ENCODE data around the gene EFCAB11. TPM values are rescaled to one million over a fixed set of nuclear protein-coding genes. Genes with fewer than 3 reads are reported as not detected.
"Not testable (repeated sequence)": the region's sequence is repeated elsewhere in the genome, so short reads cannot be mapped to it uniquely, and the experiment has no call there.

EFCAB11 gene
- total RNA-seq, 1 donor from 2014 or later, result 3.6 TPM

DNA sequence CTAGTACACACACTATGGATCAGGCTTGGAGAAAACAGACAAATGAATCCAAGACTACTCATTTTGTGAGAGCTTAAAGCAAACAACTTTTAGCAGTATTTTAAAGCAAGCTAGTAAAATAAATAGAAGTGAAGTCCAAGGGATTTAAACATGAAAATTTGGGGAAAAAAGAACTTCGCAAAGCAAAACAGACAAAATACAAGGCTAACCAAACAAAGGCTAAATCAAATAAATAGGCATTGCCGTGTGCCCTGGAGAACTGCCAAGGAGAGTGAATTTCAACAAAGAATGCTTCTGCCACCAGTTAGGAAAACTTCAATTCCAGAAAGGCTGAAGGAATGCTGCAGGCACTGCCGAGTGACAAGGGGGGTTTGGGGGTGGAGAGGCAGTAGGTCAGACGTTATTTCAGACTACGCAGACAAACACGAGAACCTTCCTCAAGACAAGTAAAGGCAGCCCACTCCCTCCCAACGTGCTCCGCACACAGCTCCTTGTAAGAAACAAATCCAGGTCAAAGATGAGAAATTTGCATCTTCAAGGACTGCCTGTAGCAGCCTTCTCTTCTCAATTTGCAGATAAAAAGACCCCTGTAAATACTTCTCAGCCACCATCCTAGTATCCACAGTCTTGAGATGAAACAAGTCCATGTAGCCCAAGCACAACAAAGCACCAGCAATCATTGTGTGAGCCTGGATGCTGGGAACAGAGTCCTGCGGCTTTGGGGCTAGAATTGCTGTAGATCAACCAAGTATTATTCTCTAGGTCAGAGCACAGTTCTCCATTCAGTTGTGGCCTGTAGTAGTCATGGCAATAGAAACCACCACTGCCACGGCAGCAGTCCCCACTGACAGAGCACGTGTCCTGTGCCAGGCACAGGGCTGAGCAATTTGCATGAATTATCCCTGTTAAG is 43.3 kb downstream of the EFCAB11 start:
- no peak for DNase-seq (ENCODE audit: low read depth, low spot score)

DNA sequence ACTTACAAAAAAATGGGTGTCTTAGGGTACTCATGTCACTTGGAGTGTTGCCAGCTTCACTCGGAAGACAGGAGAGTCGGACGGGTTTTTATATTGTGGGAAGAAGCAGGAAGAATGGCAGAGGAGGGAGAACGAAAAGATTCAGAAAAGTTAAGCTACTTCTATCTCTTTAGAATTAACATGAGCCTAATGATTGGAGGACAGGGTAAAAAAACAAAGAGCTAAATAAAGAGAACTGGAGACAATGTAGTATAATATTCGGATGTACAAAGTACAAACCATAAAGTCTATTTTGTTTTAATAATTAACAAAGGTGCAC is 43.9 kb downstream of the EFCAB11 start:
- no peak for DNase-seq (ENCODE audit: low read depth, low spot score)

- no peak for DNase-seq (ENCODE audit: low read depth, low spot score)
Observed at GRCh38 chr14:89909586-89909985, 44.9 kb downstream of the EFCAB11 start.

DNA sequence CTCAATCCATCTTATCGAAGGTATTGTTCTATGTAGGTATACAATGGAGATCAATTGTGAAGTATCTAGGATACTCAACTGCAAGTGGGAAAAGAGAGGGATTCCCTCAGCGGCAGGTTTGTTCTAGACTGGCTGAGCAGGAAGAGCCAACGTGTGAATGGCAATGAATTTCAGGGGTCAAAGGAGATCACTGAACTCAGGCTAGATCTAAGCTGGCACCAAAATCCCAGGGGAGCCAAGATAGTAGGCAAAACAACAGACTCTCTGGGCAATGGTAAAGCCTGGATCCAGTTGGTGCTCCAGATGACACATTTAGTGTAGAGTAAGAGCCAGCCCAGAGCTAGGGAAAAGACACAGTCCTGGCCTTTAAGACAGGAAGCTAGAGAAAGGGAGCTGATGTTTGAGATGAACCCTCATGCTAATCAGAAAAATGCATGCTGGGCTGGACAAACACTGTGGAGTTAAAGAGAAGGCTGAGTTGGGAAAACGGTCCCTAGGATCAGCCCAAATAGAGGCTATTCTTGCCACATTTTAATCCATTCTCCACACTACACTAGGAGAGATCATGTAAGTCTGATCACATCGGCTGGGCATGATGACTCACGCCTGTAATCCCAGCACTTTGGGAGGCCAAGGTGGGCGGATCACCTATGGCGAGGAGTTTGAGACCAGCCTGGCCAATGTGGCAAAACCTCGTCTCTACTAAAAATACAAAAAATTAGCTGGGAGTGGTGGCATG is 45.6 kb downstream of the EFCAB11 start:
- no peak for DNase-seq (ENCODE audit: low read depth, low spot score)

- DNase-seq (ENCODE audit: low read depth, low spot score), result no peak
Observed at GRCh38 chr14:89907655-89908054, 46.9 kb downstream of the EFCAB11 start.

DNA sequence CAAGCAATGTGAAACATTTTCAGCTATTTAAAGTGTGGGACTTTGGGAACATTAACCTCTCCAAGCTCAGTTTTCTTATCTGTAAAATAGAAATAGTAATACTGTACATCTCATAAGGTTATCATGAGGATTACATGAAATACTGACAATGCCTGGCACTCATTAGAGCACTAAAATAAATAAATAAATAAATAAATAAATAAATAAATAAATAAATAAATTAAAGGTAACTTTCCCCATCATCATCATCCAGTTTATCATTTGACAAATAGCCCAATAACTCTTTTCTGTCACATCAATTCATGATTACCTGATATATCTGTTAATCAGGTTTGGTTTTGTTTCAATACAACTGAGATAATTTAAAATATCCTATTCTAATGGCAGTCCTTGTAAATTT is 48.5 kb downstream of the EFCAB11 start:
- no peak for DNase-seq (ENCODE audit: low read depth, low spot score)

GRCh38 chr14:89903340-89903952 is 51.1 kb downstream of the EFCAB11 start:
- no peak for DNase-seq (ENCODE audit: low read depth, low spot score)

DNA sequence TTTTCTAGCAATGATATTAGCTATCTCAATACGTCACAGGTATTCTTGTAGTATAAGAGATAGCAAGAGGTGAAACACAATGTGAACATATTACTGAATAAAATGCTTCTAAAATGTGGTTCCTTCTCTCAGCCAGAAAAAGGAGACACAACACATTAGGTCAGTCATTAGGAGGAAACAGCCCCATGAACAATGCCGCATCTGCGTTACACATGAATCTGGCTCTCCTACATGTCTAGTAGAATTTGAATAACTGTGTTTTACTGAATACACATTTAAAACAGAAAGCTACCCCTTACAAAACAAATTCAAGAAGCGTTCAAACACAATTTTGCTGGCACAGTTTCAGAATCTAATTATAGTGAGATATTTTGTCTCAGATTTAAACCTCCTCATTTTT is 51.6 kb downstream of the EFCAB11 start:
- DNase-seq (ENCODE audit: low read depth, low spot score), result no peak

GRCh38 chr14:89900802-89901201 is 53.7 kb downstream of the EFCAB11 start:
- no peak for DNase-seq (ENCODE audit: low read depth, low spot score)

DNA sequence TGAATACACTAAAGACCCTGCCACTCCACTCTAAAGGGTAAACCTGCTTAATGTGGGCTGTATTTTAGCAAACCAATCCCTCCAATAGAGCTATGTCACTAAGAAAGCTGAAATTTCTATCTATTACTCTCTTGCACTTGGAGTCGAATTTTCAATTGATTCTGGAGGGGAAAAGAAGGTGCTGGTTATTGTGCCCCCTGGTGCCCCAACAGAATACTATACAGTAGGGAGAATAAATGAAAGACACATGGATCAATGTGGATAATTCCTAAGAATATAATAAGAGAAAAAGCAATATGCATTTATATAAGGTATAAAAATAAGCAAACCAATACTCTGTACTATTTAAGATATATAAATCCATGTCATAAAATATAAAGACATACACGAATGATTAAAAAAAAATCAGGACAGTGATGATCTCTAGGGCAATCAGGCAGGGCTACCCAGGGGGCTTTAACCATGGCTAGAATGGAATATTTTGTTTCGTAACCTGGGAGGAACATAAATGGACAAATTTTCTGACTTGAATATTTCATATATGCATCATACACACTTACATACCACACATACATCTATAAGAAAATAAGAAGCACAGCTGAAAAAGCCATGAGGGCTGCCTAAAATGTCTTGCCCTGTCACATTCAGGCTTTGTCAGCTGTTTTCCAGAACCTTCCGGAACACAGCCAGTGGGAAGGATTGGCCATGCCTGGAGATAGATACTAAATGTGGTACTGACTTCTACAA is 54.4 kb downstream of the EFCAB11 start:
- no peak for DNase-seq (ENCODE audit: low read depth, low spot score)

- DNase-seq (ENCODE audit: low read depth, low spot score), result no peak
Observed at GRCh38 chr14:89899291-89899690, 55.2 kb downstream of the EFCAB11 start.

GRCh38 chr14:89893388-89893787 is 61.1 kb downstream of the EFCAB11 start:
- DNase-seq (ENCODE audit: low read depth, low spot score), result not testable (repeated sequence)

- no peak for DNase-seq (ENCODE audit: low read depth, low spot score)
Observed at GRCh38 chr14:89892953-89893352, 61.6 kb downstream of the EFCAB11 start.

- DNase-seq (ENCODE audit: low read depth, low spot score), result not testable (repeated sequence)
Observed at GRCh38 chr14:89891721-89892120, 62.8 kb downstream of the EFCAB11 start.

- DNase-seq (ENCODE audit: low read depth, low spot score), result no peak
Observed at GRCh38 chr14:89891055-89891454, 63.5 kb downstream of the EFCAB11 start.

- DNase-seq (ENCODE audit: low read depth, low spot score), result no peak
Observed at GRCh38 chr14:89890589-89890988, 63.9 kb downstream of the EFCAB11 start.

GRCh38 chr14:89889626-89890025 is 64.9 kb downstream of the EFCAB11 start:
- no peak for DNase-seq (ENCODE audit: low read depth, low spot score)

GRCh38 chr14:89884761-89885160 is 69.8 kb downstream of the EFCAB11 start:
- DNase-seq (ENCODE audit: low read depth, low spot score), result no peak

GRCh38 chr14:89881839-89882238 is 72.7 kb downstream of the EFCAB11 start:
- DNase-seq (ENCODE audit: low read depth, low spot score), result no peak

DNA sequence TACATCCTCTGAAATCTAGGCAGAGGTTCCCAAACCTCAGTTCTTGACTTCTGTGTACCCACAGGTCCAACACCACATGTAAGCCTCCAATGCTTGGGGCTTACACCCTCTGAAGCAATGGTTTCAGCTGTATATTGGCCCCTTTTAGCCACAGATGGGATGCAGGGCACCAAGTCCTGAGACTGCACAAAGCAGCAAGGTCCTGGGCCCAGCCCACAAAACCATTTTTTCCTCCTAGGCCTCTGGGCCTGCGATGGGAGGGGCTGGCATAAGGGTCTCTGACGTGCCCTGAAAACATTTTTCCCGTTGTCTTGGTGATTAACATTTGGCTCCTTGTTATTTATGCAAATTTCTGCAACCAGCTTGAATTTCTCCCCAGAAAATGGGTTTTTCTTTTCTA is 80.4 kb downstream of the EFCAB11 start:
- not testable (repeated sequence) for DNase-seq (ENCODE audit: low read depth, low spot score)

DNA sequence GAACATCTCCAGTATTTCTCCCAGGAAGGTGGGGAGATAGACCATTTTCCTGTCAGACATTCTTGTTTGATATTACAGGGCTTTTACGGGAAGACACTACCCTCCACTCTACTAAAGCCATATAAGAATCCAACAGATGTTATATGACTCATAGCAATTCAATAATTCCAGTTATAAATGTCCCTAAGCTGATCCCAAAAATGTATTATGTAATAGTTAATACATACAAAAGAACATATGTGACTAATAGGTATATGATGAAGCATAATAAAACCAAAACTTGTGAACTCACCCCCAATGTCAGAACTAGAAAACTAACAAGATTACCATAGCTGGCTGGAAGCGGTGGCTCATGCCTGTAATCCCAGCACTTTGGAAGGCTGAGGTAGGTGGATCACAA is 84.2 kb downstream of the EFCAB11 start:
- DNase-seq (ENCODE audit: low read depth, low spot score), result no peak

- DNase-seq (ENCODE audit: low read depth, low spot score), result no peak
Observed at GRCh38 chr14:89869606-89870005, 84.9 kb downstream of the EFCAB11 start.
